GM18505 (cell line): ENCODE data around the gene OSBPL6.

Experiments
- ATAC-seq: cut with Tn5 transposase; IDR thresholded peaks from one replicate; pipeline ENCODE4 v1.9.1; 2021; ENCODE audit not compliant: unreplicated experiment
- POLR2A ChIP-seq: IDR thresholded peaks from 4 replicates; pipeline ENCODE4 v1.6.1; 2011; ENCODE audit warnings: borderline replicate concordance; ENCODE audit not compliant: insufficient read depth, insufficient read length; ENCODE audit errors: extremely low read depth

OSBPL6 gene

DNA sequence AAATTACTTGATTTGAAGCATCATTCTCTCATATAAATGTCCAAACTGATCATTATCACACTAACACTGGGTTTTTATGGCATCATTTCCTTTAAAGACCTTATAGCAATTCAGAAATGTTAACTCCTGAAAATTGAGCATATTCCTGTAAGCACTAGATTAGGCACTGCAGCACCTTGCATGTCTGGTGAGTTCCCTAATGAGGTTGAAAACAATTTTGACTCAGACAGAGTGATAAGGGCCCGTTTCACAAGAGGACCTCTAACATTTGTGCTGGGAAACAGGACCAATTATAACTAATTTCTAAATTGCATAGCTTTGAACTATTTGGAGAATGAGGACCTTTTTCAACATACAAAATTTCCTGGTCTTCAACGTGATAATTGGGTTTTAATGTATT is 69.9 kb downstream of the OSBPL6 start:
- no peak for ATAC-seq
- TF ChIP-seq POLR2A = no peak

DNA sequence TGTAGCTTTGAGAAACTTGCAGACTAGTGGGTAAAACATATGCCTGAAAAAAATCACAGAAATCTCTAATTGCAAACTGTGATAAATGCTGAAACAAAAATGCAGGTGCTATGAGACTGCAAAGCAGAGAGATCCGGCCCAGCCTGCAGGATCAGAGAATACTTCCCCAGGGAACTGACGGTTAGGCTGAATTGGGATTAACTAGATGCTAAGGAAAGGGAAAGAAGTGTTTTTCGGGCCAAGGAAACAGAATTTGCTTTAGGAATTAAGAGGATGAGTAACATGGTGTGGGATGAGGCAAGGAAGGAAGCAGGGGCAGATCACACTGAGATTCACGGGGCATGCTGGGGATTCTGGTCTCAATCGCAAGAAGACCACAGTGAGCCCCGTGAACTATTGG is 71.5 kb downstream of the OSBPL6 start:
- no peak for ATAC-seq
- no peak for TF ChIP-seq POLR2A

GRCh38 chr2:178266445-178266844 is 72.1 kb downstream of the OSBPL6 start:
- ATAC-seq = no peak
- no peak for TF ChIP-seq POLR2A

DNA sequence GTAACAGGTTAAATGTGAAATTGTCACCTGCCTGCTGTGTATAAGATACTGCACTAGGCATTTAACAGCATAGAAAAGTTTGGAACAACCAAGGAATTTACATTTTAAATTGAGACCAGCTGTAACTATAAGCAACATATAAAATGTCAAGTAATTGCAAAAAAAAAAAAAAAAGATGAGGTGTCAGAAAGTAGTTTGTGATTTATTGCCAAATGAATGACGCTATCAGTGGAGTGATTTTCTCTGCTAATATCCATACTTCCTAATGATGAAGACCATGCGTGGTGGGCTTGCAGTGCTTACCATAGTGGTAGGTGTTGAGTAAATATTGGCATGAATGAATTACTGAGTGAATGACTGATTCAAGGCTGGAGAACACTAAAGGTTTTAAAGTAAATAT is 73.3 kb downstream of the OSBPL6 start:
- no peak for TF ChIP-seq POLR2A
- no peak for ATAC-seq

GRCh38 chr2:178268435-178268834 is 74.1 kb downstream of the OSBPL6 start:
- no peak for ATAC-seq
- TF ChIP-seq POLR2A = no peak

- no peak for TF ChIP-seq POLR2A
- ATAC-seq = no peak
These were observed 75.3 kb downstream of the OSBPL6 start for GRCh38 chr2:178269438-178270224.

GRCh38 chr2:178270338-178270737 is 76.0 kb downstream of the OSBPL6 start:
- no peak for ATAC-seq
- TF ChIP-seq POLR2A = no peak

DNA sequence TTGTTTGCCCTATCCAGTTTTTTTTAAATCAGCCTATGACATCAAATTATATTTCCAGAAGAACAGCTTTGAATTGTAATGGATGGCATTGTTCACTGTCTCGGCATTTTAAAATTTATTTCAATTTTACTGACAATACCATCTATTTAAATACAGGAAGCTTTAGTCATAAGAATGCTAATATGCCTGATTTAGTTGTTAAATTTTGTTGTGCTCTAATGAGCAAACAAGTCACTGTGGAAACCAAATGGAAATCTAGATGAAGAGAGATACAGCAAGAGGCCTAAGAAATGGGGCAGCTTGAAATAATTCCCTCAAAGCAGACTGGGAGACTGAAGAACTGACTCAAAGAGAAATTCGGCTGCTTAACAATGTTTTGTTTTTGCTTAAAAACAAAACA is 76.8 kb downstream of the OSBPL6 start:
- no peak for TF ChIP-seq POLR2A
- no peak for ATAC-seq

- TF ChIP-seq POLR2A = no peak
- no peak for ATAC-seq
These were observed 77.5 kb downstream of the OSBPL6 start for GRCh38 chr2:178271629-178272333.

GRCh38 chr2:178273787-178274360 is 79.6 kb downstream of the OSBPL6 start:
- no peak for ATAC-seq
- no peak for TF ChIP-seq POLR2A

- TF ChIP-seq POLR2A = no peak
- no peak for ATAC-seq
These were observed 81.3 kb downstream of the OSBPL6 start for GRCh38 chr2:178275600-178275999.

DNA sequence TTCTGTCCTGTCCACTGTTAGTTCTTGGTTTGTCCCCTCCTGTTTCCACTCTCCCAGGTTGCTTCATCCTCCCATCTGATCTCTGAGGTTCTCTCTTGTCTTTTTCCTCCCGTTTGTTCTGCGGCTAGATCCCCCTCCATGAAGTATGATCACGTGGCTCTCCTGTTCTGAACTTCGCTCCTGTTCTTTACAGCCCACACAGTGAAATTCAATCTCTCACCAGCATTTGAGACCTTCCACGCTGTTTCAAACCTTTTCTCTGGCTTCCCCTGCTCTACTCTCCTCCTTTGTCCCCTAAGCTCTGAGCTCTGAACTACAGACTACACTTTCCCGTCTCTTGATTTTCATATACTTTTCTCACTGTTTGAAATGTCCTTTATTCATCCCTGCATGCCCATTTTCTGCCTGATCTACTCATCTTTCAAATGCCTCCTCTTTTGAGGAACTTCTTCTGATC is 83.5 kb downstream of the OSBPL6 start:
- ATAC-seq = no peak
- TF ChIP-seq POLR2A = no peak

GRCh38 chr2:178279142-178279541 is 84.8 kb downstream of the OSBPL6 start:
- TF ChIP-seq POLR2A = no peak
- ATAC-seq = no peak

DNA sequence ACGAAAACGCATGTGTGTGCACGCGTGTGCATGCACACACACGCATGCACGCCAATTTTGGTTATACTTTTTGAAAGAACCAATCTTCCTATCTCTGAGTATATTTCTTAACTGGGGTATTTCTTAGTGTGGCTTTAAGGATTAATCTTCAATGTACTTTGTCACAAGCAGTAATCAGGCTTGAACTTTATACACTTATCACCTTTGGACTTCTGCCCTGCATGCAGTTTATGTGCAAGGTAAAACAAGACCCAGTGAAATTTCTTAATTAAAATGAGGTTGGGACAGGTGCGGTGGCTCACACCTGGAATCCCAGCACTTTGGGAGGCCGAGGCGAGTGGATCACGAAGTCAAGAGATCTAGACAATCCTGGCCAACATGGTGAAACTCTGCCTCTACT is 85.3 kb downstream of the OSBPL6 start:
- no peak for ATAC-seq
- no peak for TF ChIP-seq POLR2A
